ENCODE results near the gene ANXA11.

- TF ChIP-seq POLR2A (IDR thresholded peaks at IDR 0.05) = no peak
- TF ChIP-seq CTCF (IDR thresholded peaks at IDR 0.05) = no peak
These were observed 10.8 kb downstream of the ANXA11 start for GRCh38 chr10:80194373-80195045.
